Uterus (tissue), 2 donors: ENCODE measurements around the gene GRM8.

ENCODE experiments used
- POLR2A ChIP-seq, 2 donors: fragments of 450-650 bp; IDR thresholded peaks; one replicate each; pipeline ENCODE4 v1.6.1; 2016; ENCODE audit warnings: antibody characterized with exemption in 2 of 2, mild to moderate bottlenecking in 1 of 2, moderate library complexity in 1 of 2
- TF ChIP-seq, protein P1 (sequence below), 4 experiments: fragments of 200-600 bp in 2 of 4; fragments of 450-650 bp in 2 of 4; sonication (generic) in 2 of 4; IDR thresholded peaks; one replicate each; pipeline ENCODE4 v1.5.1; 2016 to 2019; ENCODE audit warnings: antibody characterized with exemption in 4 of 4, mild to moderate bottlenecking in 2 of 4, moderate library complexity in 1 of 4

DNA sequence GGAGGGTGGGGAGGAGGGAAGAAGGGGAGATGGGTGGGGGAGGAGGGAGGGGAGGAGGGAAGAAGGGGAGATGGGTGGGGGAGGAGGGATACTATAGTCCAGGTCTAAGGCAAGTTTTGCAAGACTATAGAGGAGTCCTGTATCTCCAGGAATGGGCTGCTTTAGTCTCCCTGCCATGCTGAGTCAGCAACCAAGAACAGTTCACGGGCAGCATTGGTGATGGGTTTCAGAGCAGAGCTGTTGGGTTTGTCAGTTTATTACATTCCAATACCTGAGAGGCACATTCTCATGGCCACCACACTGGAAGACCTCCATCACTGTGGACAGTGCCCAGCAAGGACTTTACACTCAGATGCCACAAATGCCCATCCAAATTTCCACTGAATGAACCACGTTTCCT lies 212.7 kb downstream of the GRM8 start:
- TF ChIP-seq, protein P1, sequence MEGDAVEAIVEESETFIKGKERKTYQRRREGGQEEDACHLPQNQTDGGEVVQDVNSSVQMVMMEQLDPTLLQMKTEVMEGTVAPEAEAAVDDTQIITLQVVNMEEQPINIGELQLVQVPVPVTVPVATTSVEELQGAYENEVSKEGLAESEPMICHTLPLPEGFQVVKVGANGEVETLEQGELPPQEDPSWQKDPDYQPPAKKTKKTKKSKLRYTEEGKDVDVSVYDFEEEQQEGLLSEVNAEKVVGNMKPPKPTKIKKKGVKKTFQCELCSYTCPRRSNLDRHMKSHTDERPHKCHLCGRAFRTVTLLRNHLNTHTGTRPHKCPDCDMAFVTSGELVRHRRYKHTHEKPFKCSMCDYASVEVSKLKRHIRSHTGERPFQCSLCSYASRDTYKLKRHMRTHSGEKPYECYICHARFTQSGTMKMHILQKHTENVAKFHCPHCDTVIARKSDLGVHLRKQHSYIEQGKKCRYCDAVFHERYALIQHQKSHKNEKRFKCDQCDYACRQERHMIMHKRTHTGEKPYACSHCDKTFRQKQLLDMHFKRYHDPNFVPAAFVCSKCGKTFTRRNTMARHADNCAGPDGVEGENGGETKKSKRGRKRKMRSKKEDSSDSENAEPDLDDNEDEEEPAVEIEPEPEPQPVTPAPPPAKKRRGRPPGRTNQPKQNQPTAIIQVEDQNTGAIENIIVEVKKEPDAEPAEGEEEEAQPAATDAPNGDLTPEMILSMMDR (IDR thresholded peaks at IDR 0.05) = no peak
- no peak for TF ChIP-seq POLR2A (IDR thresholded peaks at IDR 0.05)
